ENCODE measurements around the gene EFCAB6.

Gene EFCAB6

GRCh38 chr22:43541462-43542407 lies 270.4 kb downstream of the EFCAB6 start:
- no peak for DNase-seq

DNA sequence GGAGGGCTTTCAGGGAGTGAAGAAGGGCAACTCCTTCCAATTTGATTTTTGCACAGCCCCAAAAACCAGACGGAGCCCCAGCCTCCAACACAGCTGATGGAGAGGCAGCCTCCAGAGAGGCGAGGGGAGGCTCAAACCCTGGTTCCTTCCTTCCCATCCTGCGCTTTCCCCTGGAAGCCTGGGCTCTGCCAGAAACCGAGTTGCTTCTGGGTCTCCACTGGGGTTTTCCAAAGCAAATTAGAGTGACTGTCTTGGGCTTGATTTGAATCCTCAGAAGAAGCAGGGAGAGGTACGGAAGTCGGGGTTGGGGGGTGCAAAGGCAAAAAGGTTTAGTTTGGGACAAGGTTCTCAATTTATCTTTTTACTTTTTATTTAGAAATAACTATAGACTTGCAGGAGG lies 271.1 kb downstream of the EFCAB6 start:
- no peak for DNase-seq

DNA sequence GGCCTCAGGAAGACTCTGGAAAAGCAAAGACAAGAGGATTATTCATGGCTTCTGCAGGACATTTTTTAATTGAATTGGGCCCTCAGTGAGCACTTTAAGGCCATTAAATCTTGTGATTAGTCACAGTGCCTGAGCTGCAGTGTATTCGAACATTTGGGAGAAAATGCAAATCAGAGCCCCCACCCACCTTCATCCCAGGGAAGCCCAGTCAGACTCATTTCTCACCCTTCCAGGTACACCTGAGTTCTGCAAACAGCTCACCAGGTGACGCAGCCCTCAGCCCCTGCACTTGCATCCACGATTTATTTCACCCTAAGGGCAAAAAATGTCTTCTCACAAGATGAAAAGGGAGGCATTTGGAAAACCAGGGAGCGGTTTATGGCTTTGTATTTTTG lies 271.6 kb downstream of the EFCAB6 start:
- DNase-seq, result no peak

- no peak for DNase-seq
Measured at GRCh38 chr22:43539572-43540528, 272.3 kb downstream of the EFCAB6 start.

DNA sequence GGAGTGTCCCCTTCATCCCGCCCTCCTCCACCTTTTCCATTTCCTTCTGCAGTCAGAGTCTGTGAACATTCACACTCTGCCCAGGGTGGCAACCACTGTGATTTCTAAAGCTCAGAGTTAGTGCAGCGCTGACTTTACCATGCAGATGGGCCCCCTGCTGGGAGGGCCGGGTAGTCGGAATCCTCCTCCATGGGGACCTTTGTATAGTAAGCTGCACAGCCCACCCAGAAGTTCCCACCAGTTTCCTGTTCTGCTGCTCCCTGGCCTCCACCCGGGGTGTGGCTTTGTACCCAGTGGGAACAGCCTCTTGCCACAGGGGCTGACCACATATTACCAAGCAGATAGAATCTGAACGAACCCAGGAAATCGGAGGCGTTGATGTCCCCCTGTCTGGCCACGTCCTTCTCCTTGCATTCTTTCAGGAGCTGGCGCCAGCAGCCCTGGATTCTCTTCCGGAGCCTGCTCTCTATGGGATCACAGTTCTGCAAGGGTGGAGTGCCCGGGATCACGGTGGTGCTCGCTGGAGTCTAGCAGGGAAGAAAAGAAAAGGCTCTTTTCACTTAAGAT lies 275.0 kb downstream of the EFCAB6 start:
- DNase-seq, result no peak

DNA sequence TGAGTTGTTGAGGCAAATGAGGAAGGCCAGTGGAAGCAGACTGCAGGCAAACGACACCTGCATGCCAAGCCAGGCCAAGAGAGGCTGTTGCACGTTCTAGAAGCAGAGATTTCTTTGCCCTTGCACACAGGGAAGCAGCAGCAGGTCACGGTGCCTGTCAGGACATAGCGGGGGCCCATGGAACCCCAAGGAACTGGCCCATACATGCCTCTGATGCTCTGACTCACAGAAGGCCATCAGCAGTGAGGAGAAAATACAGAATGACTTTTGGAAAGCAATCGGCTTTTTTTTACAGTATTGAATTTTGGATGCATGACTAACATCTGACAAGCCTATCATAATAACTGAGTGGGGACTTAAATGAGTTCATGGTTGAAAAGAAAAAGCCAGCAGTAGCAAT lies 276.4 kb downstream of the EFCAB6 start:
- DNase-seq, result no peak

DNA sequence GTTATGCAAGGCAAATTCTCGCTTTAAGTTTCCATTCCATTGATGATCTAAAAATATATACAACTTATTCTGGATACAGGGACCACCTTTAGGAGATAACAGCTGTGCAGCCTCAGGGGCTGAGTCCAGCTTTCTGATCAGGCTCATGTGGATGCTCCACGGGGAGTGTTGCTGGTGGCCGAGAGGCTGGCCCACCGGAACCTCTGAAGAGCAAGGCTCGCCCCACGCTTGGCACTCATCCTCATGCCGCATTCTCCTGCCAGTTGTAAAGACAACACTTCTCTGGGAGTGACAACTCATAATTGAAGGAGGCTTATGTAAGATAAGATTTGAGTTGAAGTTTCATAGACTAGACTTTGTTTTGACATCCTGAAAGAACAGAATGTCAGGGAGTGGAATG lies 276.8 kb downstream of the EFCAB6 start:
- DNase-seq, result no peak

DNA sequence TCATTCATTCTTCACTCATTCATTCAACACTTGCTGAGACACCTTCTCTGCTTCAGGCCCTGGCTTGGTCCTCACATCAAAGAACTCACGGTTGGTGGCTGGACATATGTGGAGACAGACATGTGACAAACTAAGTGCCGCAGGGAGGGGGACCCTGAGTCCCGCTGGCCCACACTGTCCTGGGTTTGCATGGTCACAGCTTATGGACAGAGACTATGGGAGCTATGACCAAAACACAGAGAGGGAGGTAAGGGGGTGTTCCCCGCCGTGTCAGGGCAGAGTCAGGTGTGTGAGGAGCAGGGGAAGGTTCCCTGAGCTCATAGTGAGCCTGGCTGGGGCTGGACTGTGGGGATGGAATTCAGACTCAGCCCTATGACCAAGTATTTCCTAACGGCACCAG lies 277.2 kb downstream of the EFCAB6 start:
- DNase-seq, result no peak

DNA sequence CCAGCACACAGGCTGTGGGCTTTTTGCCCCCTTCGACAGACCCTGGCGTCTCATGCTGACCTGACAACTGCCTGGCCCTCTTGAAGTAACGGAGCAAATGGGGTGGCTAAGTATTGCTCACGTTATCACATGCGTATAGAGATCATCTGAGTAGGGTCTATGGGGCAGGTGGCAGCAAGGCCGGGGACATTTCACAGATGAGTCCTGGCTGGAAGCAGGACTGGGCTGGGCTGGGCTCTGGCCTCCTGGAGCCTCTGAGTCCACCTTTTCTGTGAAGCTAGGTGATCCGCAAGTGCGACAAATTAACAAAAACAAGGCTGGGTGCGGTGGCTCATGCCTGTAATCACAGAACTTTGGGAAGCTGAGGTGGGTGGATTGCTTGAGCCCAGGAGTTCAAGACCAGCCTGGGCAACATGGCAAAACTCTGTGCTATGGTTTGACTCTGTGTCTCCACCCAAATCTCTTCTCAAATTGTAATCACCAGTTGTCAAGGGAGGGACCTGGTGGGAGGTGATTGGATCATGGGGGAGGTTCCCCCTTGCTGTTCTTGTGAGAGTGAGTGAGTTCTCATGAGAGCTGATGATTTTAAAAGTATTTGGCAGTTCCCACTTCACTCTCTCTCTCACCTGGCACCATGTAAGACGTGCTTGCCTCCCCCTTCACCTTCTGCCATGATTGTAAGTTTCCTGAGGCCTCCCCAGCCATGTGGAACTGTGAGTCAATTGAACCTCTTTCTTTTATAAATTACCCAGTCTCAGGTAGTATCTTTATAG lies 278.3 kb downstream of the EFCAB6 start:
- no peak for DNase-seq

GRCh38 chr22:43533156-43533530 lies 279.0 kb downstream of the EFCAB6 start:
- no peak for DNase-seq

- DNase-seq, result no peak
Measured at GRCh38 chr22:43532301-43533155, 279.6 kb downstream of the EFCAB6 start.

- no peak for DNase-seq
Measured at GRCh38 chr22:43531651-43532050, 280.5 kb downstream of the EFCAB6 start.

- DNase-seq, result no peak
Measured at GRCh38 chr22:43530349-43531201, 281.5 kb downstream of the EFCAB6 start.

- DNase-seq, result no peak
Measured at GRCh38 chr22:43529934-43530333, 282.2 kb downstream of the EFCAB6 start.

DNA sequence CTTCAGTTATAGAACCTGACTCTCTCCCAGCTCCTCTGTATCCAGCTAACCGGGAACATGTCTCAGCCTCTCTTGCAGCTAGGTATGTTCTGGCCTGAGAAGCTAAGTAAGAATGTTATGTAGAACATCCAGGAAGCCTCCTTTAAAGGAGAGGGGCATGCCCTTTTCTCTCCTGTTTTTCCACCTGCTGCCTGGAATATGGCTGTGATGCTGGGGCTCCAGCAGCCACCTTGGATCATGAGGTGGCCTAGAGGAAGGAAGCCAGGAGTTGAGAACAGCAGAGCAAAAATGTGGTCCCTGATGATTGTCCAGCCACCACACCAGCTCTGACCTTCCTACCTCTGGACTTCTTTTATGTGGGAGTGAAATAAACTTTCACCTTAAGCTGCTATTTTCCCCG lies 282.6 kb downstream of the EFCAB6 start:
- DNase-seq, result no peak

DNA sequence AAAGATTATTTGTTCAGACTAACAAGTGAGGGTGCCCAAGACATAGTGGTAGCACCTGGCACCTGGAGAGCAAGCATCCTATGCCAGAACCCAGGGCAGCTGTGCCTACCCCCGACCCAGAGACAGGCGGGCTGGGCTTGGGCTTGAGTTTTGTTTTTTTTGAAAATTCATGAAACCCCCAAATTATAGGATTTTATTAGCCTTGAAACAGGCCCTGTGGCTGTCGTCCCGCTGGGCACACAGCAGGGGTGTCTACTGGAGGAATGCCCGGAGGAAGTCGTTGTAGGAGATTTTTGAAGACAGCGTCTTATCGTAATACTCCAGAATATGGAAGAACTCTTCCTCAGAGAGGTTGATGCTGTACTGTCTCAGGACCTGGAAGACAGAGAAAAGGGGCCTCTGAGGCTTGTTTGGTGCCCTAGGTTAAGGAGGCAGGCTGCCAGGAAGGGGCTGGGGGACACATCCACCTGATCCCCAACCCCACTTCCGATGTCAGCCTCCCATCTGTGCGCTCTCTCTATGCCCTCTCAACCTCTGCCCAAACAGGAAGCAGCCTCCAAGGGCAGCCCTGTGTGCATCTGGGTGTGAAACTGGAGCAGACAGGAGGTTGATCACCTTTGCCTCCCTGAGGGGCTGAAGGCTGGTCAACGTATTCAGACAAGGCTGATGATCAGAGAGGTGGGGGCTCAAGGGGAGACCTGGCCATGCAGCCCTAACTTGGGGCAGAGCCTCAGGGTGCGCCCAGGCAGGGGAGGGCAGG lies 283.3 kb downstream of the EFCAB6 start:
- no peak for DNase-seq

- DNase-seq, result no peak
Measured at GRCh38 chr22:43526946-43527345, 285.2 kb downstream of the EFCAB6 start.

DNA sequence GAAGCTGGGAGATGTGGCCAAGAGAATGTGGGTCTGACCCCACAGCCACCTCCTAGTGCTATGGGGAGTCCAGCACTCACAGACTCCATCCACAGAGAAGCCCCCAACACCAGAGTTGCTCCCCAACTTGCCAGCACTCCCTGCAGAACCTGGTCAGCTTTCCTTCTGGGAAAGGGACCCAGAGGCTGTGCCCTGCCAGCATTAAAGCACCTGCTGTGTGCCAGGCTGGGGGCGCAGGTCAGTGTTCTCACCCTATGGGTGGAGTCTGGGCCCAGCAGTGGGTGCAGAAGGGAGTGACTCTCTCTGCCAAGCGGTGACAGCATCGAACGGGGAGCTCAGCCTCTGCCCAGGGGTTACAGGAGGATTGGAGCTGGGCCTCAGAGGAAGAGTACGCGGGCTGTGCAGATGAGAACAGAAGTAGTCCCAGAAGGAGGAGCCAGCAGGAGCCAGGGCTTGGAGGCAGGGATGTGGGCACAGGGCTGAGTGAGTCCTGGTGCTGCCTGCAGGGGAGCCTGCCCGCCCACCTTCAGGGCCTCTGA lies 285.9 kb downstream of the EFCAB6 start:
- no peak for DNase-seq

GRCh38 chr22:43521716-43522115 lies 290.4 kb downstream of the EFCAB6 start:
- no peak for DNase-seq
